Measurements from ENCODE around the gene SVIL.
"Not testable (repeated sequence)": the region's sequence is repeated elsewhere in the genome, so short reads cannot be mapped to it uniquely, and the experiment has no call there.

- TF ChIP-seq, protein P1, sequence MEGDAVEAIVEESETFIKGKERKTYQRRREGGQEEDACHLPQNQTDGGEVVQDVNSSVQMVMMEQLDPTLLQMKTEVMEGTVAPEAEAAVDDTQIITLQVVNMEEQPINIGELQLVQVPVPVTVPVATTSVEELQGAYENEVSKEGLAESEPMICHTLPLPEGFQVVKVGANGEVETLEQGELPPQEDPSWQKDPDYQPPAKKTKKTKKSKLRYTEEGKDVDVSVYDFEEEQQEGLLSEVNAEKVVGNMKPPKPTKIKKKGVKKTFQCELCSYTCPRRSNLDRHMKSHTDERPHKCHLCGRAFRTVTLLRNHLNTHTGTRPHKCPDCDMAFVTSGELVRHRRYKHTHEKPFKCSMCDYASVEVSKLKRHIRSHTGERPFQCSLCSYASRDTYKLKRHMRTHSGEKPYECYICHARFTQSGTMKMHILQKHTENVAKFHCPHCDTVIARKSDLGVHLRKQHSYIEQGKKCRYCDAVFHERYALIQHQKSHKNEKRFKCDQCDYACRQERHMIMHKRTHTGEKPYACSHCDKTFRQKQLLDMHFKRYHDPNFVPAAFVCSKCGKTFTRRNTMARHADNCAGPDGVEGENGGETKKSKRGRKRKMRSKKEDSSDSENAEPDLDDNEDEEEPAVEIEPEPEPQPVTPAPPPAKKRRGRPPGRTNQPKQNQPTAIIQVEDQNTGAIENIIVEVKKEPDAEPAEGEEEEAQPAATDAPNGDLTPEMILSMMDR (IDR thresholded peaks at IDR 0.05), result not testable (repeated sequence)
- TF ChIP-seq POLR2AphosphoS5, EP300 (IDR thresholded peaks at IDR 0.05): not testable (repeated sequence)
These were observed 52.0 kb downstream of the SVIL start for GRCh38 chr10:29582769-29583168.
